Measurements from ENCODE around the gene SPSB2.
A peak's percentile ranks its signal among the peaks of the same experiment; 100 is the strongest.
"Not testable (repeated sequence)": the region's sequence is repeated elsewhere in the genome, so short reads cannot be mapped to it uniquely, and the experiment has no call there.

Gene SPSB2

DNA sequence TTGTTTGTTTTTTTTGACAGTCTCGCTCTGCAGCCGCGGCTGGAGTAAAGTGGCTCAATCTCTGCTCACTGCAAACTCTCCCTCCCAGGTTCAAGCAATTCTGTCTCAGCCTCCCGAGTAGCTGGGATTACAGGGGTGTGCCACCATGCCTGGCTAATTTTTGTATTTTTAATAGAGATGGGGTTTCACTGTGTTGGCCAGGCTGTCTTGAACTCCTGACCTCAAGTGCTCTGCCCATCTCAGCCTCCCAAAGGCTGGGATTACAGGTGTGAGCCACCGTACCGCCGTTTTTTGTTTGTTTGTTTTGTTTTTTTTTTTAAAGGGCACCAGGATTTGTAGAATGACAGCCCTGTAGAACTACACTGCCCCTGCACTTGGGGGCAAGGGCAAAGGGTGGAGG is 15.7 kb upstream of the SPSB2 start:
- not testable (repeated sequence) for H3K36me3 Mint-ChIP-seq; H3K9me3 Mint-ChIP-seq (ENCODE audit: low read depth); H3K27me3 Mint-ChIP-seq; H3K4me3 Mint-ChIP-seq; H3K27ac Mint-ChIP-seq
- H3K4me1 Mint-ChIP-seq (ENCODE audit: low read depth), result peaks cover 14% of the 10 kb centered on the region

DNA sequence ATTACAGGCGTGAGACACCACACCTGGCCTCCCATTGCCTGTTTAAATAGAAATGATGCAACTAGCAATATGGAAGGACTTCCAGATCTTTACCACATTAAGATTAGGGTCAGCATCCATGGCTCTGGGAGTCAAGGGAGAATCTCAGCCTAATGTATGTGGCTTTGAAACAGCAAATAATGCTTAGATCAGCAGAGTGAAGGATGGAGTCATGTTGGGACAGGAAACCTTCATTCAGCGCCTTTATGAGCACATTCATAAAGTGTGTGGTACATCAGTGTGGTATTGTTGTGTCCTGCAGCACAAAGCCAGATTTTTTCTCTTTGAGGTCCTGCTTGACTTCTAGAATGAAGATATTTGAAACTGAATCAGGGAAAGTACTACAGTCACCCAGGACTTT is 15.3 kb upstream of the SPSB2 start:
- no peaks in the 10 kb centered on the region for H3K9me3 Mint-ChIP-seq (ENCODE audit: low read depth)
- H3K4me1 Mint-ChIP-seq (ENCODE audit: low read depth), result peaks cover 14% of the 10 kb centered on the region
- no peak overlapping the region for H3K4me3 Mint-ChIP-seq
- peaks cover 2% of the 10 kb centered on the region for H3K36me3 Mint-ChIP-seq
- H3K27me3 Mint-ChIP-seq, result no peaks in the 10 kb centered on the region
- no peak overlapping the region for H3K27ac Mint-ChIP-seq

DNA sequence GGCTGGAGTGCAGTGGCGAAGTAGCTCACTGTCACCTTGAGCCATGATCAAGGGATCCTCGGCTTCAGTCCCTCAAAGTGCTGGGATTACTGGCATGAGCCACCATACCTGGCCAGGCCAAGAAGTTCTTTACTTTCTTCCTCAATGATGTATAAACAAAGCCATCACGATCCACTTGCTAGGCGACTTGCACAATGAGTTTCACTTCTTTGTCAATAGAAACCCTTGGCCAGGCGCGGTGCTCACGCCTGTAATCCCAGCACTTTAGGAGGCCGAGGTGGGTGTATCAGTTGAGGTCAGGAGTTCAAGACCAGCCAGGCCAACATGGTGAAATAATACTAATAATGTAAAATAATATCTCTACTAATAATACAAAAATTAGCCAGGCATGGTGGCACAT is 14.4 kb upstream of the SPSB2 start:
- Mint-ChIP-seq H3K36me3 (peaks cover 2% of the 10 kb centered on the region), H3K9me3 (ENCODE audit: low read depth) (no peaks in the 10 kb centered on the region), H3K27me3 (no peaks in the 10 kb centered on the region), H3K4me1 (ENCODE audit: low read depth) (peaks cover 12% of the 10 kb centered on the region), H3K4me3 (no peak overlapping the region), H3K27ac (no peak overlapping the region)

DNA sequence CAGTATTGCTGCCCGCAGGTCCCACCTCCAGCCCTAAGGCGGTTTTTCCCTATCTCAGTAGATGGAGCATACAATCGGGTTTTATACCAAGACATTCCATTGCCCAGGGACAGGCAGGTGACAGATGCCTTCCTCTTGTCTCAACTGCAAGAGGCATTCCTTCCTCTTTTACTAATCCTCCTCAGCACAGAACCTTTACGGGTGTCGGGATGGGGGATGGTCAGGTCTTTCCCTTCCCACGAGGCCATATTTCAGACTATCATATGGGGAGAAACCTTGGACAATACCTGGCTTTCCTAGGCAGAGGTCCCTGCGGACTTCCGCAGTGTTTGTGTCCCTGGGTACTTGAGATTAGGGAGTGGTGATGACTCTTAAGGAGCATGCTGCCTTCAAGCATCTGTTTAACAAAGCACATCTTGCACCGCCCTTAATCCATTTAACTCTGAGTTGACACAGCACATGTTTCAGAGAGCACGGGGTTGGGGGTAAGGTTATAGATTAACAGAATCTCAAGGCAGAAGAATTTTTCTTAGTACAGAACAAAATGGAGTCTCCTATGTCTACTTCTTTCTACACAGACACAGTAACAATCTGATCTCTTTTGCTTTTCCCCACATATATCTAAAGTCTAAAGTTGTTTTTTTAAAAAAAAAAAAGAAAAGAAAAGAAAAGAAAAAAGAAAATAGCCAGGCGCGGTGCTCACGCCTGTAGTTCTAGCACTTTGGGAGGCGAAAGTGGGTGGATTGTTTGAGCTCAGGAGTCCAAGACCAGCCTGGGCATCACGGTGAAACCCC is 13.3 kb upstream of the SPSB2 start:
- not testable (repeated sequence) for H3K9me3 Mint-ChIP-seq (ENCODE audit: low read depth); H3K4me1 Mint-ChIP-seq (ENCODE audit: low read depth); H3K27ac Mint-ChIP-seq

DNA sequence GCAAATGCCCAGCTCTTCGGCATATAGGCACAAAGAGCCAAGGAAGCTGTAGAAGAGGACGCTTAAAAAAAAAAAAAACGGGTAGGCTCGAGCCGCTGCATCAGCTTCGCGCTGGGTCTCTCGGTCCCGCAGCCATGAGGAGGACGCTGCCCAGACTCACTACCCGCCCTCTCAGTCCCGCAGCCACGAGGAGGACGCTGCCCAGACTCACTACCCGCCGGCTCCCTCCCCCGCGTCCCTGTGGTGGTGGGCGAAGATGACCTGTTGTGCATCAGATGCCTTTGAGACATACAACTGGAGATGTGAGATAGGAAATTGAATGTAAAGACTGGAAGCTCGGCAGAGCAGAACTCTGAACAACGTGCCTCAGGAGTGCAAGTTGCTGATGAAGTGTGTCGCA is 11.4 kb upstream of the SPSB2 start:
- Mint-ChIP-seq H3K4me1 (ENCODE audit: low read depth) (no peaks in the 10 kb centered on the region), H3K4me3 (no peak overlapping the region), H3K27ac (no peak overlapping the region), H3K27me3 (no peaks in the 10 kb centered on the region), H3K36me3 (peaks cover 2% of the 10 kb centered on the region), H3K9me3 (ENCODE audit: low read depth) (no peaks in the 10 kb centered on the region)

More for the DNA sequence above, 13.3 kb upstream of the SPSB2 start:
- not testable (repeated sequence) for H3K27me3 Mint-ChIP-seq, H3K36me3 Mint-ChIP-seq, H3K4me3 Mint-ChIP-seq

DNA sequence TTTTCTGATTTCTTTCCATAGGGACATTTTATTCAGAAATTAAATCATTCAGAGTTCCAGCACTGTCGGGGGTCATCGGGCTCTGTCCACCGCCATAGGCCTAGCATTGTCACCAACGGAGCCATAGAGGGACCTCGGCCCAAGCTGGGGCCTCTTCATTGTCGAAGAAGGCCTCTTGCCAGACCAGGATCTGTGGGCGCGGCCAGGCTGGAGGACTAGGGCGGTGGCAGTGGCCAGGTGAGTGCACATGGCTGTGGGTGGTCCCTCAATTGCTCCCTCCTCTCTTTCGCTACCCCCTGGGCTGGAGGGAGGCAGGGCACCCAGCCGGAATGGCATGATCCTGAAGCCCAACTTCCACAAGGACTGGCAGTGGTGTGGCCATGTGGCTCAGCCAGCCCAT is 10.6 kb upstream of the SPSB2 start:
- H3K9me3 Mint-ChIP-seq (ENCODE audit: low read depth), result no peaks in the 10 kb centered on the region
- H3K27me3 Mint-ChIP-seq, result no peaks in the 10 kb centered on the region
- H3K4me1 Mint-ChIP-seq (ENCODE audit: low read depth), result no peaks in the 10 kb centered on the region
- no peak overlapping the region for H3K27ac Mint-ChIP-seq
- H3K4me3 Mint-ChIP-seq, result no peak overlapping the region
- H3K36me3 Mint-ChIP-seq, result peaks cover 2% of the 10 kb centered on the region

DNA sequence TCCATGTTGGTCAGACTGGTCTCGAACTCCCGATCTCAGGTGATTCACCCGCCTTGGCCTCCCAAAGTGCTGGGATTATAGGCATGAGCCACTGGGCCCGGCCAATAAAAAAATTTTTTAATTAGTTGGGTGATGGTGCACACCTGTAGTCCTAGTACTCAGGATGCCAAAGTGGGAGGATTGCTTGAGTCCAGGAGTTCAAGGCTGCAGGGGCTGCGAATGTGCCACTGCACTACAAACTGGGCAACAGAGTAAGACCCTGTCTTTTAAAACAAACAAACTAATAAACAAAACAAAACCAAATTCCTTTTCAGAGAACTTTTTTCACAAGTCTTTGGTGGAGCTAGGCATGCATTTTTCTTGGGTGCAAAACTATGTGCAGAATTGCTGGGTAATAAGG is 10.1 kb upstream of the SPSB2 start:
- H3K27me3 Mint-ChIP-seq, result no peaks in the 10 kb centered on the region

DNA sequence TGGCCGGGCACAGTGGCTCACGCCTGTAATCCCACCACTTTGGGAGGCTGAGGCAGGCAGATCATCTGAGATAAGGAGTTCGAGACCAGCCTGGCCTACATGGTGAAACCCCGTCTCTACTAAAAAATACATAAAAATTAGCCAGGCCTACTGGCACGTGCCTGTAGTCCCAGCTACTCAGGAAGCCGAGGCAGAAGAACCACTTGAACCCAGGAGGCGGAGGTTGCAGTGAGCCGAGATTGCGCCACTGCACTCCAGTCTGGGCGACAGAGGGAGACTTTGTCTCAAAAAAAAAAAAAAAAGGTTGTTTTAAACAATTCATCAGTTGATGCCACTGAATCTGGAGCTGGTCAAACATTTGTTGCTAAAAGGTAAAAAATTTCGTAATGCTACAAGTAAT is 6.7 kb upstream of the SPSB2 start:
- H3K36me3 Mint-ChIP-seq; H3K9me3 Mint-ChIP-seq (ENCODE audit: low read depth); H3K27ac Mint-ChIP-seq; H3K4me3 Mint-ChIP-seq; H3K4me1 Mint-ChIP-seq (ENCODE audit: low read depth); H3K27me3 Mint-ChIP-seq: not testable (repeated sequence)

More for the DNA sequence above, 10.1 kb upstream of the SPSB2 start:
- no peak overlapping the region for H3K4me3 Mint-ChIP-seq
- H3K27ac Mint-ChIP-seq, result no peak overlapping the region
- H3K9me3 Mint-ChIP-seq (ENCODE audit: low read depth), result no peaks in the 10 kb centered on the region
- H3K36me3 Mint-ChIP-seq, result peaks cover 2% of the 10 kb centered on the region
- H3K4me1 Mint-ChIP-seq (ENCODE audit: low read depth), result no peaks in the 10 kb centered on the region

DNA sequence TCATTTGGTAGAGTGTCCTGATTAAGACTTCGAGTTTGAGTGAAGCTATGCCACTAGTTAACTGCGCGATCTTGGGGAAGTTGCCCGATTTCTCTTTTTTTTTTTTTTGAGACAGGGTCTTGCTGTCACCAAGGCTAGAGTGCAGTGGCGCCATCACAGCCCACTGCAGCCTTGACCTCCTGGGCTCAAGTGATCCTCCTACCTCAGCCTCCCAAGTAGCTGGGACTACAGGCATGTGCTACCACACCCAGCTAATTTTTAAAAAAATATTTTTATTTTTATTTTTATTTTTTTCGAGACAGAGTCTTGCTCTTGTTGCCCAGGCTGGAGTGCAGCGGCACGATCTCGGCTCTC is 889 bp upstream of the SPSB2 start:
- peaks cover 40% of the 10 kb centered on the region for H3K4me1 Mint-ChIP-seq (ENCODE audit: low read depth)
- not testable (repeated sequence) for H3K9me3 Mint-ChIP-seq (ENCODE audit: low read depth); H3K36me3 Mint-ChIP-seq; H3K27me3 Mint-ChIP-seq
- peak overlapping the region; percentile 75 for H3K27ac Mint-ChIP-seq
- peak overlapping the region; percentile 83 for H3K4me3 Mint-ChIP-seq

DNA sequence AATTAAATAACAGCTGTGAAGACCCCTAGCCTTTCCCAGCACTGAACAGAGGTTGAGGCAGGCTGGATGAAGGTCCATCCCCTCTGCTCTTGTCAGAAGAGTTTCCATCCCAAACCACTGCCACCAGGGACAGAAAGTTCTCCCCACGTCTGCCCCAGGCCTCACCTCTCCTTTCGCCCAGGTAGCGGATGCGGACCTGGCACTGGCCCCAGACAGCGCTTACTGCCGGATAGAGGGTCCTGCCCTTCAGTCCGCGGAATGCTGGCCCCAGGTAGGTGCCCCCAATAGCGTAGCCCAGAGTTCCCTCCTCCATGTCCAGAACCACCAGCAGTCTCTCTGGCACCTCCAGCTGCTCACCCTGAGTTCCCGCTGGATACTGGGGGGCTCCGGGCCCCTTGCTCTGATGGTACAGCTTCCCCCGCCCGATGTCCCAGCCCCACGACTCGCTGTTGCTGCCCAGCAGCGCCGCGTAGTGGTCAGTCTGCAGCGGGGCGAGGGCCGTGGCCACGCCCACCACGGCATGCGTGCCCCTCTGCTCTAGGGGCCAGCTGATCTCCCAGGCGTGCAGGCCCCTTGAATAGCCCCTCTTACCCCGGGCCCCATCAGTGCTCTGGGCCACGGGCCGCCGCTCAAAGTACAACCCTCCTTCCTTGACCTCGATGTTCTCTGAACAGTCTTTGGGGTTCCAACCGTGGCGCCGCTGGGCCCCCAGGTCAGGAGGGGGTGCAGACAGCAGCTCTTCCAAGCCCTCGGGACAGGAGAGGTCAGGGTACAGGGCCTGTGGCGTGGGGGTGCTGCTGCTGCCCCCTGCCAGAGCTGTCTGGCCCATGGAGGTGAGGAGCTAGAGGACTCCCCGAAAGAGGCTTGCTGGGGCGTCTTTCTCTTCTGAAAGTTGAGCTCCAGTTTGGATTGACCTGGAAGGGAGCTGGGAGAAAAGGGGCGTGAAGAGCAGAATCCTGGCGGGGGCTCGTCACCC is 742 bp downstream of the SPSB2 start:
- H3K27ac Mint-ChIP-seq, result peak overlapping the region; percentile 75
- H3K27me3 Mint-ChIP-seq, result no peaks in the 10 kb centered on the region
- no peaks in the 10 kb centered on the region for H3K9me3 Mint-ChIP-seq (ENCODE audit: low read depth)
- H3K4me3 Mint-ChIP-seq, result peak overlapping the region; percentile 89
- peaks cover 8% of the 10 kb centered on the region for H3K36me3 Mint-ChIP-seq
- peaks cover 47% of the 10 kb centered on the region for H3K4me1 Mint-ChIP-seq (ENCODE audit: low read depth)

DNA sequence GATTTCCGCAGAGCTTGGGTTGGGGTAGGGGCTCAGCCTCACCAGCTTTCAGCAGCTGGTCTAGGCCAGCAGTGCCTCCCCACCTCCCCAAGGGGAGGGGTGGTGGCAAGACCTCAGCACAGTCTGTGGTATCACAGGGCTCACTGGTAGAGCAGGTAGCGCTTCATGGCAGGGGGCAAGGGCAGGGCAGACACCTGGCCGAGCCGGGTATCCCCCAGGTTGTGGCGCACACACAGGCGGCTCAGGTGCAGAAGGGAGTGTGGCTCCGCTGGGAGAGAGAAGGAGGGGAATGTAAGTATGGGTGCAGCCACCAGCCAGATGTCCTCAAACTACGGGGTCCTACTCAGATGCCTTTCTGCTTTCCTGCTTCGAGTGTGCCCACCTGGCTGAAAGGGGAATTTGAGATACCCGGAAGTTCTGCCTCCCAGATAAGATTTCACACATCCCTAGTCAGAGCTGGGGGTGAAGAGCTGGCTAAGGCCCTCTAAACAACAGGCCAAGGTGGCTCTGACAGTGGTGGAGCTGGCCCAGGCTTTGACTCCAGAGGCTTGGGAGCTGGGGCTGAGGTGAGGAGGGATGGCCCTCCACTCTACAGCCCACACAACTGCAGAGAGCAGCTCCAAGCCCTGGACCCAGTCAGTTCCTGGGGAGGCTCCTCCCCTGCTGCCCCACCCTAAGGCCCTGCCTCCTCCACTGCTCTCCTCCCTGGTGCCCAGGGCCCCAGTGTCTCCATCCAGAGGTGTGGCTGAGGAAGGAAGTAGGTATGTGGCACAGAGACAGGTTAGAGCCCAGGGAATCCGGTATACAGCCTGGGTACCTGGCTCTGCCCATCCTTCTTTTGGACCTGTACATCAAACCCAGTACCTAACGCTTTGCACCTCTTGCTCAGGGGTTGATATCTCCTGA is 1.8 kb downstream of the SPSB2 start:
- H3K4me3 Mint-ChIP-seq, result peak overlapping the region; percentile 89
- peaks cover 5% of the 10 kb centered on the region for H3K36me3 Mint-ChIP-seq
- H3K9me3 Mint-ChIP-seq (ENCODE audit: low read depth), result no peaks in the 10 kb centered on the region
- peaks cover 53% of the 10 kb centered on the region for H3K4me1 Mint-ChIP-seq (ENCODE audit: low read depth)
- peak overlapping the region; percentile 75 for H3K27ac Mint-ChIP-seq
- H3K27me3 Mint-ChIP-seq, result no peaks in the 10 kb centered on the region

DNA sequence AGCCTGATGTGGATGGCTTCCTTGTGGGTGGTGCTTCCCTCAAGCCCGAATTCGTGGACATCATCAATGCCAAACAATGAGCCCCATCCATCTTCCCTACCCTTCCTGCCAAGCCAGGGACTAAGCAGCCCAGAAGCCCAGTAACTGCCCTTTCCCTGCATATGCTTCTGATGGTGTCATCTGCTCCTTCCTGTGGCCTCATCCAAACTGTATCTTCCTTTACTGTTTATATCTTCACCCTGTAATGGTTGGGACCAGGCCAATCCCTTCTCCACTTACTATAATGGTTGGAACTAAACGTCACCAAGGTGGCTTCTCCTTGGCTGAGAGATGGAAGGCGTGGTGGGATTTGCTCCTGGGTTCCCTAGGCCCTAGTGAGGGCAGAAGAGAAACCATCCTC is 2.8 kb downstream of the SPSB2 start:
- not testable (repeated sequence) for H3K27me3 Mint-ChIP-seq; H3K9me3 Mint-ChIP-seq (ENCODE audit: low read depth); H3K36me3 Mint-ChIP-seq
- peak overlapping the region; percentile 89 for H3K4me3 Mint-ChIP-seq
- H3K27ac Mint-ChIP-seq, result peak overlapping the region; percentile 73
- H3K4me1 Mint-ChIP-seq (ENCODE audit: low read depth), result peaks cover 58% of the 10 kb centered on the region

DNA sequence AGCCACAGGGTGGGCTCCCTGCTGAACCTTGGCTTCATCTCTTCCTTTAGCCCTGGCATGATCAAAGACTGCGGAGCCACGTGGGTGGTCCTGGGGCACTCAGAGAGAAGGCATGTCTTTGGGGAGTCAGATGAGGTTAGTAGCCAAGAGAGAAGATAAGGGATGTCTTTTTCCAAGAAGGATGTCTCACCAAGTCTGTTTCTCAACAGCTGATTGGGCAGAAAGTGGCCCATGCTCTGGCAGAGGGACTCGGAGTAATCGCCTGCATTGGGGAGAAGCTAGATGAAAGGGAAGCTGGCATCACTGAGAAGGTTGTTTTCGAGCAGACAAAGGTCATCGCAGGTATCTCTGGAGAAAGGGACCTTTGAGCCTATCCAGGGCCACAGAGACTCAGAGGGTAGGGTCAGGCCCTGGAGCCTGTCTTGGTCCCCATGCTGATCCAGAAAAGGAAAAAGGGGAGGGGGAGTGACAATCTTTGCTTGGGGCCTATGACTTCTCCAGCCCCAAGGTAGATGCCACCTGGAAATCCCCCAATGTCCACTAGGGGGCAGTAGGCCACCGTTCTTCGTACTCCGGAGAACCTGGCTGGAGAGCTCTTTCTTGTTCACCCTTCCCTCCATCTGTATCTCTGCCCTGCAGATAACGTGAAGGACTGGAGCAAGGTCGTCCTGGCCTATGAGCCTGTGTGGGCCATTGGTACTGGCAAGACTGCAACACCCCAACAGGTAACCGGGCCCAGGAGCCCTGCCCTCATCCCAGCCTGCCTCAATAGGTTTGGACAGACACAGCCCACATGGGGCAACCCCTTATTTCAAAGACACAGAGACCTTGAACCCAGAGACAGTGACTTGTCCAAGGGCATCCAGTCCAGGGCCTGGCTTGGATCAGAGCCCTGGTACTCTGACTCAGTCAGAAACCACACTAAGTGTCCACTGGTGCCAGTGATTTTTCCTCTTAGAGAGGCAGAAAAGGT is 3.8 kb downstream of the SPSB2 start:
- H3K4me3 Mint-ChIP-seq, result peak overlapping the region; percentile 93
- H3K27ac Mint-ChIP-seq, result peak overlapping the region; percentile 84
- H3K36me3 Mint-ChIP-seq, result peaks cover 3% of the 10 kb centered on the region
- H3K4me1 Mint-ChIP-seq (ENCODE audit: low read depth), result peaks cover 56% of the 10 kb centered on the region
- no peaks in the 10 kb centered on the region for H3K9me3 Mint-ChIP-seq (ENCODE audit: low read depth)
- H3K27me3 Mint-ChIP-seq, result no peaks in the 10 kb centered on the region
